DMS114 treated with DMSO at 0.1 percent for 48 hours (cell line): Measurements from ENCODE around the gene C1orf52.

ENCODE experiments used
- DNase-seq: peaks from one replicate; lab custom pipeline; 2025; ENCODE audit not compliant: unreplicated experiment; lab: John Stamatoyannopoulos, UW

Gene C1orf52

DNA sequence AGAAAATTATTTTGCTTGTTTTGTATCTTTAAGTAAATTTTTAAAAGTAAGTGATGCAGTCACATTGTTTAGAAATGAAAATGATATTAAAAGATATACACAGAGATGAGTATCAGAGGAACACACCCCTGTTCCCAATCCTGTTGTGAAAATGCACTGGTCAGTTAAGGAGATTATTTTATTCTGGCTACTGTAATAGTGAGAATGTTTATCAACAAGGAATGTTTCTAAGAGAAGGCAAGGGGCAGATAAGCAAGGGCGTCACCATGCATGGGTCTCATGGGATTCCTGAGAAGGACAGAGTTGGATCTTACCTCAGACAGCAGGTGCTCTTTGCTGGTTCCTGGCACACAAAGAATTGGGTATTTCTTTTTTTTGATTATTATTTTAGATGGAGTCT, 21.8 kb downstream of the C1orf52 start:
- DNase-seq = no peak

DNA sequence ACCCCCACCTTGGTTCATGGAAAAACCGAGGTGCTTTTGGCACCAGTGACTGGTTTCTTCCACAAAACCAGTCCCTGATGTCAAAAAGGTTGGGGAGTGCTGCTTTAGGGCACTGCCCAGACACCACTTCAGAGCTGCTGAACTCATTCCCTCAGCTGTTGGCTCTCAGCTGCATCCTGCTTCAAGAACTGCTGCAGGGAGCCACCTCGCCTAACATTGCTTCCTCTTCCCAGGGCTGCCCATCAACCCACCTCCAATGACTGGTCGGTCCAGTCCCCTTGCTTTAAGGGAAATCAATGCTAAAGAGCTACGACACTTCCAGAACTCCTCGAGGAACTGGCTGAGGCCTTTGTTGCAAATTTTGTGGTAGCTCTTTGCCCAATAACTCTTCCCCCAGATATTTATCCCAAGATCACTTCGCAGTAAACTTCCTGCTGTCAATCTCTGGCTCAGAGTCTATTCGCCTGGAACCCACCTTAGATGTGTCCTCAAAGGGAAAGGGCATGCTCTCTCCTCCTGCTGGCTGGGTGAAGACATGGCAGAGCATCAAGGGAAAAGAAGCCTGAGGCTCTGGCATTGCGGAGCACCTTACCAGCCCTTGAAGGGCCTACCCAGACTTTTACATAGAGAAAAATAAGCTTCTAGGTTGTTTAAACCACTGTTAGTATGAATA, 29.0 kb downstream of the C1orf52 start:
- no peak for DNase-seq

DNA sequence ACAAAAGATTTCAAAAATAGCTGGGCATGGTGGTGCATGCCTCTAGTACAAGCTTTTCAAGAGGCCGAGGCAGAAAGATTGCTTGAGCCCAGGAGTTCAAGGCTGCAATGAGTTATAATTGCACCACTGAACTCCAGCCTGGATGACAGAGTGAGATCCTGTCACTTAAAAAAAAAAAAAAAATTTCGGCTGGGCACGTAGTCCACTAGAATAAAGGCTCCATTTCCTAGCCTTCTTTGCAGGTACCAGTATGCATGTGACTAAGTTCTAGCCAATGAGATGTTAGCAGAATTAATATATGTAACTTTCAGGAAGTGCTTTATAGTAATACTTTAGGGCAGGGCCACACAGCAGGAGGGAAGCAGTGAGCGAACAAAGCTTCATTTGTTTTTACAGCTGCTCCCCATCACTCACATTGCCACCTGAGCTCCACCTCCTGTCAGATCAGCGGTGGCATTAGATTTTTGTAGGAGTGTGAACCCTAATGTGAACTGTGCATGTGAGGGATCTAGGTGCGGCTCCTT, 29.8 kb downstream of the C1orf52 start:
- no peak for DNase-seq

DNA sequence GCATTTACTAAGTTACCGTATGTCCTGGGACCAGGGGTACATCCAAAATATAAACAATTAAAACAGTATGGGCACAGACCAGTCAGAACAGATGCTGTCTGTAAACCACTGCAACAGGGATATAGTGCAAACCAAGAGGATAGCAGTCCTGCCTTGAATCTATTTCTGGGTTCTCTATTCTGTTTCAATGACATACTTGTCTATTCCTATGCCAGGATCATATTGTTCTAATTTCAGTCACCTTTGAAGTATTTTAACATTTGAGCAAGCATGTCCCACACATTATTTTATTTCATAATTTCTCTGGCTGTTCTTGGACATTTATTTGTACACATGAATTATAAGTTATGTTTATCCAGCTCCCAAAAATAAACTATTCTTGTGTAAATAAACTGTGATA, 30.5 kb downstream of the C1orf52 start:
- no peak for DNase-seq

DNA sequence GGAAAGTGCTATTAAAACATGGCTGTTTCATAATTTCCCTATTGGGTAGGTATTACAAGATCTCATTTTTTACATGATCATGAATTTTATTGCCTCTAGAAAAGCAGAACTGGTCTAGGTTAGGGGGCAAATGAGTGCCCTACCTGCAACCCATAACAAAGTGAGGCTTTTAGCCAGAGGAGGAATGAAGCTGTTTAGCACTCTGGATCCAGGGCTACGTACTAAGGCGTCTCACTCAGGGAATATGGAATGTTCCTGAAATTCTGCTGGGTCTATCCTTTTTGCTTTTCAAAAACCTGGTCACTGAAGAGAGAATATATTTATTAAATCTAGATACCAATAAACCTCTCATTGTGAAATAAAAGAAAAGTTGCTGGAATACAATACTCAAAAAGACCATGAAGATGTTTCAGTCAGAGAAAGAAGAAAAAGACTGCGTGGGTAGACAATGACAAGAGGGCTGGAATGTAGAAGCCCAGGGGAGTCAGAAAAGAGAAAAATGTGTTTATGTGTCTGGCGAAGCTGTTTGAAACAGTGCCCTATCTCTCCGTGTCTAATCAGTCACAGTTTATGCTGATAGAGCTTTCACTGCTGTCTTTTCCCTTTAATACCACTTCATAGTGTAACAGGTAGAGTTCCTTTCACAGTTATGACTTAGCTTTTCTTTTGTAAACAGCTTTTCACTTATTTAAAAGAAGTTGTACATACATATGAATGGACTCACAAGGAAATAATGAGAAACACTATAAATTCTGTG, 33.7 kb downstream of the C1orf52 start:
- DNase-seq = no peak

DNA sequence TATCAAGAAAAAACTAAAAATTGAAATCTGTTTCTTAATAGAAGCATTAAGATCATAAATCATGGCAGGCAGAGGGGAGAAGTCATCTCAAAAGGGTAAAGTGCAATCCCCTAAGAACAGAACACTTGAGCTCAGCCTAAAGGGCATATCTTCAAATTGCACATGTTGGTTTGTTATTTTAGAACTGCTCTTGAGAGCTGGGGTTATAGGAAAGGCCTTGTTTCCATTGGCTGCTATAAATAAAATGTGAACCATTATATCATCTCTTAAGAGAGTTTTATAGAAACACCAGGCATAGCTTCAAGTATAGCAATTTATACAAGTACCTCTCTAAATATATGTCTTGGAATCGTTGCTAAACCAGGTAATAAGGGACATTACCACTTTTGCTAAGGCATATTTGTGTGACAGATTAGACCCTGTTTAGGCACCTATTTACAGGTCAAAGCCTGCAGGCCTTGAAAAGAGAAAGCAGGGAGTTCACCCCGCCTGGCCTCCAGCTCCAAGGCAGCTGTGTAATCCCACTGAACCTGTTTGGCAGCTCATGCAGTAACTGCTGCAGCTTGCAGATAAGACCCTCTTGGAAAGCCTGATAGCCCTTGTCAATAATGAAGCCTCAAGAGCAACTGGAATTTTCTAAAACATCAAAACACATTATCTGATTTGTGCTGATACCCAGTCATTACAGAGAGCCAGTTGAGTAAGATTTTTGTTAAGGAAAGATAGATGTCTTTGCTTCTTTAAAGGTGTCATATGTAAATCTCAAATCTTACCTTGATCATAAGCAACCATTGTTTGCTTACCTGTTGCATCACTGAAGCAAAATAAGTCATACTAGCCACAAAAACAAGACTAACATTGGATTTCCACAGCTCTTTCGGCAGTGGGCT, 34.5 kb downstream of the C1orf52 start:
- no peak for DNase-seq

DNA sequence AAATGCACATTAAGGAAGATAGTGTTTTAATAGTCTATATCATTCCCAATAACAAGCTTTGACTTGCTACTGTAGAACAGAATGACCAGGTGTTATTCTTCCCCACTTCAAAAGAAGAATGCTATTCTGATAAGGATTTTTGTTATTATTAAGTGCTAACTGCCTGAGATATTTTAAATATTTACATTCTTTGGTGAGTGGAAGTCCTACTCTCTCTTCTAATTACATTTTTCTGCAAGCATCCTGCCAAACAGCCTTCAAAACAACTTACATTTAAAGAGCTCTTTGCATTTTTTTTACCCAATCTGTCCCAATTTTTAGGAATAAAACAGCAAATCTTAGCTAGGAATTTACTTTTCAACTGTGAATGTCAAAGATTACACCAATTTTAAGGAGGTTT, 35.2 kb downstream of the C1orf52 start:
- no peak for DNase-seq

DNA sequence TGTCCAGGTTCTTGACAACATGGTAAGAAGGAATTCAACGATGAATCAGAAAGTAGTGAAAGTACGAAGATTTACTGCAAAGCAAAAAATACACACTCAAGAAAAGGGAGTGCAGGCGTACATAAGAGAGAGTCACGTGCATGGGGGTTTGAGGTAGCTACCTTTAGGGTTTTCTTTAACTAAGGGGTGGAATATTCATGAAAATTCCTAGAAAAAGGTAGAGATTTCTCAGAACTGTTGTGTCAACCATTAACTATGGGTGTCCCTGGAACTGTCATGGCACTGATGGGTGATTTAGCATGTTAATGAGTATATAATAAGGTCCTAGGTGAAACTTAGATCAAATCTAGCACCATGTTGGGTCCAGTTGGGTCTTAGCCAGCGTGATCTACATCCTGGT, 36.1 kb downstream of the C1orf52 start:
- DNase-seq = no peak

DNA sequence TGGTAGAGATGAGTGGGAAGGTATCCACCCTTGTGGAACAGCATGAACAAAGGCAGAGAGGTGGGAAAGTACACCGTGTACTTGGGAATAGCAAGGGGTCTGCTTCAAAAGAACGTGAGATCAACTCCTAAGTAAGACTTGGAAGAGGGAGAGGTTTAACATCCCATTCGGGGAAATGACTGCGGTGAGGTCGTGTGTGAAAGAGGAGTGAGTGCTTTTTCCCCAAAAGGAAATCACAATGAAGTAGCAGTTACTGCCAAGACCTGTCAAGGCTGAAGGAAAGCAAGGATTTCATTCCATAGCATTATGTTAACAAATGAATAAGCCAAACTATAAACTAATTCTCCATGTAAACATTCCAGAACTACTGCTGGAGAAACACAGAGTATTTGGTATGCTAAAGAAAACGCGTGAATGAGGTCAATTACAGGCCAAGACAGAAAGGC, 38.7 kb downstream of the C1orf52 start:
- DNase-seq = peak; percentile 86

DNA sequence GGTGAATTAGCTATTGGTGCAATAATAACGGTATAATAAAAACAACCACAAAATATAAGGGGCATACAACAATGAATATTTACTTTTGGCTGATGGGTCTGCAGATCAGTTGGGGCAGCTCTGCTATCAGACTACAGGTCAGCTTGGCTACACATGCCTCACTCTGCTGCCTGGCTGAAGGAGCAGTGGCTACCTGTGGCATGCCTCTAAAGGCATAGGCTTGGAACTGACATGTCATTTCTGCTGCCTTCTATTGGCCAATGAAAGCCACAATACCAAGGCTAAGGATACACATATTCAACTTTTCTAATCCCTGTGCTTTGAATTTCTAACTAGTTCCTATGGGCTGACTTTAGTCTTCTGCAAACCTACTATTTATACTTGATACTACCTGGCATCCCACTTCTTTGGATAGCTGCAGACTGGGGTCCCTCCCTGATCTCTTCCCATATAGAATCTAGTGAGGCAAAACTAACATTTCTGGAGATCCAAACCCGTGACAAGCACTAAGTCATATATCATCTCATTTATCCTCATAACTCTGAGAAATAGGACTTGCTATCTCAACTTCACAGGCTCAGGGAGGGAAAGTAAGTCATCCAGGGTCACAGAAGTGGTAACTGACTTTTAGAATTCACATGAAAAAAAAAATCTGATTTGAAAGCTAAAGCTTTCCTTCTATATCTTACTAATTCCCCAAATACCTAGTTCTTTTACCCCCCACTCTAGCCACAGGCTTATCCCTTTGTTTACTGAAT, 39.4 kb downstream of the C1orf52 start:
- DNase-seq = no peak

DNA sequence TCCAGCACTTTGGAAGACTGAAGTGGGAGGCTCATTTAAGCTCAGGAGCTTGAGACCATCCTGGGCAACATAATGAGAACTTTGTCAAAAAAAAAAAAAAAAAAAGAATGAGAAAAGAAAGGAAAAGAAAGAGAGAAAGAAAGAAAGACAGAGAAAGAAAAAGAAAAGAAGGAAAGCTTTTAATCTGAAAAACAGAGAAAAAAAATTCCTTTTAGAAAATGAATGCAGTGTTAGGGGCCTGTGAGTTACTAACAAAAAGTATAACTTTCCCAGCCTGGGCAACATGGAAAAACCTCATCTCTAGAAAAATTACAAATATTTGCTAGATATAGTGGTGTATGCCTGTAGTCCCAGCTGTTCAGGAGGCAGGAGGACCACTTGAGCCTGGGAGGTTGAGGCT, 42.8 kb downstream of the C1orf52 start:
- DNase-seq = no peak

DNA sequence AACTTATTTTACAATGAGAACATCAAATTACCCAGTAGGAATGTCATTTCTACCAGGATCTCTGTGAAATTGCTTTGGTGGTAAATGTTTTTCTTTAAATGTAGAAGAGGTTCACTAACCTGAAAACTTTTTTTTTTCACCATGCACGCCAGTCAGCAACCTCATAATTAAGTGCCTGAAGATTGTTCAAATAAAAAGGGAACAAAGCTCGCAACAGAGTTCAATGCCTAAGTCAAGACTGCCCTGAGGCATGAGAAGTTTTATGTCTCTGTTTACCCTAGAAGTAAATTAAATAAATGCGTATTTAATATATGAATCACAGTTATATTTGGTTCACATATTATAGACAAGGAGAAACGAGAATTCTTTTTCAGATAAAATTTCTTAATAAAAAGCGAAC, 44.8 kb downstream of the C1orf52 start:
- DNase-seq = no peak

DNA sequence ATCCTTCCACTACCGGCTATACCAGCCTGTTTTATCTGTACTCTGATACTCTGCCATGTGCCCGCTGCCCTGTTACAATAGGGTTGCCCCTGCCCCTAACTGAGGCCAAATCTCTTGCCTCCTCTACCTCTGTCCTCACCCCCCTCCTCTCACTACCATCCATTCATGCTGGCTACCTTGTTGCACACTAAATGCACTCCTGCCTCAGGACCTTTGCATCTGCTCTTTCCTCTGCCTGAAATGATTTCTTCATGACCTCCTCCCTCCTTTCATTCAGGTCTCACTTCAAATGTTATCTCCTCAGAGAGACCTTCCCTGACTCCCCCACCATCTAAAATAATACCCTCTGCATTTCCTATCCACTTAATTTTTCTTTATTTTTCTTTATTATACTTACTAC, 51.0 kb downstream of the C1orf52 start:
- no peak for DNase-seq

DNA sequence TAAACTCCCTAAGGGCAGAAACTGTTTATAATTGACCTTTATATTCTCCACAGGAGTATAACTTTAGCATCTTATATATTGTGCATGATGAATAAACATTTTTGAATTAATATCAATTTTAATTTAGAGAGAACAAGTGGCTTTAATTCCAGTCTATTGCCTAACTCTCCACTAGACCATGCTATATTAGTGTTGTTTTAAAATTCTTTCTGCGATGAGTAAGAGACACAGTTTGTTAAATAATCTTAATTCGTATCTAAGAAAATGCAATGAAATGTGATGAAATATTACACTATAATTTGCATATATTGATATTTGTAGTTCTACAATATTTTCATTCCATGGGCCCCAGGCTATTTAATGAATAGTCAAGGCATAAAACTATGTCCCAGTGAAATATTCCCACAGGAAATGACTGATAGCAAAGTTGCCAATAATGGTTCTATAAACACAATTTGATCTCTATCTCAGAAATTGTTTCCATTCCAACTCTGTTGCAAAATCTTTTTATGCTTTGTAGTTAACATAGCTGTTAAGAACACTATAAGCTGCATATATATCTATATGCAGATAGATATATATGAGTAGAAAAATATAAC, 55.8 kb downstream of the C1orf52 start:
- DNase-seq = no peak

DNA sequence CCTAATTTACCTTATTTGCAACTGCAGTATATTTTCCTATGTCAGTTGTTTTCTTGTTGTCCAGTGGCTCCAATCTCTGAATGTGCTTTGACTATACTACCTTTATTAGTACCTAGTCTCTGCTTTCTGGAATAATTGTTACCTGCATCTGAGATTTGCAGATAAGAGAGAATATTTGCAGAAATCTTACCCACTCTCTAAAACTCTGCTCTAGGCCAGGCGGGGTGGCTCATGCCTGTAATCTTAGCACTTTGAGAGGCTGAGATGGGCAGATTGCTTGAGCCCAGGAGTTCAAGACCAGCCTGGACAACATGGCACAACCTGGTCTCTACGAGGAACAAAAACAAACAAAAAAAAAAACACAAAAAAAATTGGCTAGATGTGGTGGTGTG, 56.6 kb downstream of the C1orf52 start:
- DNase-seq = no peak

DNA sequence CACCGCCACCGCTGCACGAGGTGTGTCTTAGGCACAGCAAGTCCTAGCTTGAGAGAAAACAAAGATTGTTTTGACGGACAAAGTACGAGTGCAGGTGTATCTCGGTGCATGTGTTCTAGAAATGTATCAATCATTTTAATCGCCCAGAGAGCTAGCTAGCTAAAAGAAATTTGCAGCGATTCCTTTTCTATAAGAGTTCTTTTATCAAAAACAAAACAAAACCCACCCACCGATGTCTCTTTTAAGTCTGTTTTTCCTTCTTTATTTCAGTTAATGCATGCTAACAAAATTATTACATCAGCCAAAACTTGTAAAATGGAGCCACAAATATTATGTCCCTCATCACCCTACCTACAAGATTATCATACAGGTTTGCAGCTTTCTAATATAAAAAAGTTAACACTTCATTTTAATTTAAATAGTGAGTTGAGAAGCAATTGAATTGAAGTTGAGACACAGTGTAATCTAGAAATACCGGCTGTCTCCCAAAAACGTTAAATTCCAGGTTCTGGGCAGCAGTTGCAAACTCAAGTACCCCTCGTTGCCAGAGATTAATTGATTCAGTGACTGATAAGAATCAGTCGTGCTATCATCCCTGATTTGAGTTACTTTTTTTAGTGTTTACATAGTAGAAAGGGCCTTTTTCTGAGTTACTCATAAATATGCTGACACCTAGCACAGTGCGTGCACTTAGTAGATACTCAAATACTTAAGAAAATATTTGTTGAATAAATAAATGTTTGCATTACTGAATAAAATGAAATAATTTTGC, 57.2 kb downstream of the C1orf52 start:
- no peak for DNase-seq

DNA sequence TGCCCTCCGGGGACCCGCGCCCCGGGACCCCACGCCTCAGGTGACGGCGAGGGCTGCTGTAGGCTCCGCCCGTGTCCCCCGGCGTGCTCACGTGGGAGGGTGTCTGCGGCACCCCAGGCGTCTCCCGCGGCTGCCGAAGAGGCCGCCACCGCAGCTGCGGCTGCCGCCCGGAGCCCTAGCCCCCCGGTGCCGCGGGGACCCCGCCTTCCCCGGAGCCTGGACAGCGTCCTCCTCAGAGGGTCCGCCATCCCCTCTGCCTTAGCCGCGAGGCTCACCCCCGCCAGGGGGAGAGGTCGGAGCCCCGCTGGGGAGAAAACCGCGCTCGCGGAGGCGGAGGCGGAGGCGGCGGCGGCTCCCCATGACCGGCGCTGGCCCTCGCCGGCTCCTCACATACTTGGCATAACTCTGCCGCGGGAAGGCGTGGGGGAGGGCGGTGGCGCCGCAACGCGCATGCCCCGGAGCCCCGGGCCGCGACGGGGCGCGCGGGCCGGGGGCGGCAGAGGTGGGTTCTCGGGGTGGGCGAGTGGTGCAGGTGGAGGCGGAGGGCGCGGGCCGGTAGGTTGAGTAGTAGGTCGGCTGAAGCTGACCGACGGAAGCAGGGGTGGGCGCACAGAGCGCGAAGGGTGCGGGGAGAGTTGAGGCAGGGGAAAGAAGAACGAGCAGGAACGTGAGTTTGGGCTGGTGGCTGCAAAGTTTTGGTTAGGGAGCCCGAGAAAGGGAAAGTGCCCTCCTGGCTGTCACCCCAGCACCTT, 57.9 kb downstream of the C1orf52 start:
- DNase-seq = no peak

DNA sequence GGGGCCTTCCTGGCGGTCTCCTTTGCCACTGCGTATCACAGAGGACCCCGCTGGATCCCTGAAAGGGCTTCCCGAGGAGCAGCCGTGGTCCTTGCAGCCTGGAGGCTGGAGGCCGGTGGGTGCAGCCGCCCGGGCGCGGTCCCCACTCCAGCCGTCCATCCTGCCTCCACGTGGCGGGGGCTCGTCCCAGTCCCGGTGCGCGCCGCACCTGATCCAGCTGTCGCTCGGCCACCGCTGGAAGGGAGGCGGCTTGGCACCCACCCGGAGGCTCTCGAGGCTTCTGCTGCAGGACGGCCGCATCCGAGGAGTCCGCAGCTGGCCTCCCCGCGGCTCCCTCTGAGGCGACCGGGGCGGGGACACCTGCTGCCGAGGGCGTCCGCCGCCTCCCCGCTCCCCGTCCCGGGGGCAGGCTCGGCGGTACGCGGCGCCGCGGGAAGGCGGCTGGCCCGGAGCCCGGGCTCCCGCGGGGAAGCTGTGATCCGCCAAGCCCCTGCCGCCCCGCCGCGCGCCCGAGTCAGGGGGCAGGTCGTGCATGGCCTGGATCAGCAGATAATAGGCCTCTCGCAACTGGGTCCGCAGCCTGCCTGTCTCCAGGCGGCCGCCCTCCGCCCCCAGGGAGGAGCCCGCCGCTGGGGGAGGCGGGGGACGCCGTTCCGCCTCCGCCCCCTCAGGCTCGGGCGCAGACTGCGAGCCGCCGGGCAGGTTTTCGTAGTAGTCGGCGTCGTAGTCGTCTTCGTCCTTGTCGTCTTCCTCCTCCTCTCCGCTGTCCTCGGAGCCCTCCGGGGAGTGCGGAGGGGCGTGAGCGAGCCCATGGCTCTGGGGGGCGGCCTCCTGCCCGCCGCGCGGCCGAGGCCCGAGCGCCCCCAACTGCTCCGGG, 58.8 kb downstream of the C1orf52 start, which contains the start of gene SYDE2:
Gene SYDE2, minus strand, starts transcription at position 554 of the 877 bp plus-strand sequence. Its CDS starts 20 bp downstream, at position 534.
- DNase-seq = no peak
